H1 (cell line): Measurements from ENCODE around the gene ASIC1. TPM values are rescaled to one million over a fixed set of nuclear protein-coding genes. Genes with fewer than 3 reads are reported as not detected.

Experiments used
- EP300 ChIP-seq, 2 experiments: IDR thresholded peaks; 1 replicate in 1 of 2; 2 replicates in 1 of 2; pipeline ENCODE4 v1.6.1; 2011 to 2012; ENCODE audit warnings: low read depth in 2 of 2, low read length in 2 of 2, mild to moderate bottlenecking in 2 of 2, borderline replicate concordance in 1 of 2, inconsistent platforms in 1 of 2, moderate library complexity in 1 of 2
- POLR2AphosphoS5 ChIP-seq: IDR thresholded peaks from 2 replicates; pipeline ENCODE4 v1.6.1; 2011; ENCODE audit warnings: low read depth, low read length
- POU5F1 ChIP-seq: IDR thresholded peaks from 2 replicates; pipeline ENCODE4 v1.6.1; 2011; ENCODE audit warnings: low read depth, mild to moderate bottlenecking, low read length, moderate library complexity
- SUZ12 ChIP-seq: fragments of 200-600 bp; sonication (generic); IDR thresholded peaks from 2 replicates; pipeline ENCODE4 v1.6.1; 2012; ENCODE audit warnings: mild to moderate bottlenecking, inconsistent platforms, low read length, moderate library complexity, mixed read lengths
- TAF7 ChIP-seq: optimal IDR thresholded peaks from 2 replicates; pipeline ENCODE3; 2011; ENCODE audit warnings: low read depth, mild to moderate bottlenecking, inconsistent platforms, low read length, moderate library complexity, borderline replicate concordance
- TCF12 ChIP-seq: IDR thresholded peaks from 2 replicates; pipeline ENCODE4 v1.6.1; 2011; ENCODE audit warnings: low read depth, mild to moderate bottlenecking, low read length
- polyA plus RNA-seq, 7 experiments: library from polyadenylated mRNA; depleted of rRNA in 3 of 7; stranded (reverse) in 5 of 7; unstranded in 2 of 7; fragments of >200 nt in 5 of 7; fragments of 200-250 nt in 2 of 7; gene quantifications; 1 replicate in 5 of 7; 2 replicates in 1 of 7; 4 replicates in 1 of 7; pipeline versions ENCODE4 v1.2.1 to v1.2.3, GENCODE V29; 2011 to 2013; ENCODE audit warnings: missing spikeins in 2 of 7, mixed read lengths in 2 of 7
- total RNA-seq: library from RNA; stranded (reverse); fragmentation: NEBNext Ultra II Directional; extraction: Animal tissue kit (Norgen Biotek cat#: 25700); gene quantifications from 2 replicates; pipeline ENCODE4 v1.2.1, GENCODE V29; 2021
- TF ChIP-seq, protein P1 (sequence below): IDR thresholded peaks from 2 replicates; pipeline ENCODE4 v1.6.1; 2012; ENCODE audit warnings: low read length, inconsistent platforms

The ASIC1 gene
- total and polyA plus RNA-seq, 2 of the 8 experiments (the other 6 are each of a cell fraction or from before 2014, with no cell fraction given), result 2.4 to 4.4 TPM

DNA sequence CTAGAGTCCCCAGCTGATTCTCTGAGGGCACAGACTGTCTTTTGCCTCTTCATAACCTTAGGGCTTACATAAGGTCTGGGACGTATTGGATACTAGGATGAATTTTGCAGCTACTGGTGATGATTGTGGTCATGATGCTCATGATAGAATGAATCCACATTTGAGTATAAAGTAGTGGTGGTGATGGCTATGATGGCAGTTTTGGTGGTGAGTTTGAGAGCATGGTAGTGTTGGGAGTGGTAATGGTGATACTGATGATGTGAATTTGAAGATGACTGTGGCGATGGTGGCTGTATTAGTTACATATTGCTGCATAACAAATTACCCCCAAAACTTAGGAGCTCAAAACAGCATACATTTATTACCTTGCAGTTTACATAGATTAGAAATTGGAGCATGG, 14.1 kb upstream of the ASIC1 start (continued):
- TF ChIP-seq, protein P1, sequence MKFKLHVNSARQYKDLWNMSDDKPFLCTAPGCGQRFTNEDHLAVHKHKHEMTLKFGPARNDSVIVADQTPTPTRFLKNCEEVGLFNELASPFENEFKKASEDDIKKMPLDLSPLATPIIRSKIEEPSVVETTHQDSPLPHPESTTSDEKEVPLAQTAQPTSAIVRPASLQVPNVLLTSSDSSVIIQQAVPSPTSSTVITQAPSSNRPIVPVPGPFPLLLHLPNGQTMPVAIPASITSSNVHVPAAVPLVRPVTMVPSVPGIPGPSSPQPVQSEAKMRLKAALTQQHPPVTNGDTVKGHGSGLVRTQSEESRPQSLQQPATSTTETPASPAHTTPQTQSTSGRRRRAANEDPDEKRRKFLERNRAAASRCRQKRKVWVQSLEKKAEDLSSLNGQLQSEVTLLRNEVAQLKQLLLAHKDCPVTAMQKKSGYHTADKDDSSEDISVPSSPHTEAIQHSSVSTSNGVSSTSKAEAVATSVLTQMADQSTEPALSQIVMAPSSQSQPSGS, result no peak
- TF ChIP-seq POU5F1 (no peak), TAF7 (no peak), TCF12 (no peak), POLR2AphosphoS5 (no peak), SUZ12 (no peak), EP300 (IDR thresholded peaks at IDR 0.05; ENCODE audit: borderline replicate concordance in 1 of 2, low read depth in 2 of 2, low read length in 2 of 2) (no peak)
- TF ChIP-seq, all 59 proteins: peak for 0
